Caco-2 (cell line): ENCODE measurements around the gene SRSF12. TPM values are rescaled to one million over a fixed set of nuclear protein-coding genes. Genes with fewer than 3 reads are reported as not detected.
A peak's percentile ranks its signal among the peaks of the same experiment; 100 is the strongest.

Source experiments
- BruUV-seq: library from RNA; stranded (reverse); fragments of 400-500 nt; replicated peaks from 2 replicates; lab custom pipeline; 2021; lab: Mats Ljungman, UMichigan
- CTCF ChIA-PET: fragments of 300-600 bp; sonication (Branson Sonifier 250); formaldehyde crosslinking; loops from one replicate; lab custom pipeline; 2022; ENCODE audit warnings: antibody characterized with exemption; lab: Charles Lee
- POLR2A ChIA-PET: fragments of 300-600 bp; sonication (Branson Sonifier 250); formaldehyde crosslinking; loops from one replicate; lab custom pipeline; 2022; ENCODE audit warnings: antibody characterized with exemption; lab: Charles Lee
- DNase-seq, 2 experiments: peaks; one replicate each; pipeline versions ENCODE4 v3.0.0 to v3.0.0-alpha.2; 2020 to 2022
- H3K27me3 ChIP-seq: replicated peaks from 2 replicates; pipeline ENCODE4 v1.6.0; 2011; ENCODE audit warnings: low read length; ENCODE audit not compliant: control insufficient read depth, insufficient read depth
- H3K36me3 ChIP-seq: 2 replicates; pipeline ENCODE4 v1.5.1; 2011; ENCODE audit warnings: low read length; ENCODE audit not compliant: control insufficient read depth, insufficient read depth
- H3K4me1 ChIP-seq: fragments of 250-450 bp; sonication (Bioruptor Pico); 2 replicates; pipeline ENCODE4 v1.5.1; 2020; ENCODE audit warnings: mild to moderate bottlenecking
- H3K4me3 ChIP-seq: 2 replicates; pipeline ENCODE4 v1.5.1; 2011; ENCODE audit warnings: low read depth, mild to moderate bottlenecking, control low read depth, low read length
- H3K9me3 ChIP-seq: fragments of 250-450 bp; sonication (Bioruptor Pico); 2 replicates; pipeline ENCODE4 v1.5.1; 2020; ENCODE audit warnings: mild to moderate bottlenecking, moderate library complexity
- H3K27ac Mint-ChIP-seq: one replicate; pipeline ENCODE4 v1.8.0; 2022; ENCODE audit warnings: mixed read lengths; ENCODE audit not compliant: unreplicated experiment
- H3K27me3 Mint-ChIP-seq: one replicate; pipeline ENCODE4 v1.8.0; 2022; ENCODE audit warnings: mixed read lengths; ENCODE audit not compliant: insufficient read depth, unreplicated experiment
- H3K36me3 Mint-ChIP-seq: one replicate; pipeline ENCODE4 v1.8.0; 2022; ENCODE audit warnings: mild to moderate bottlenecking, mixed read lengths; ENCODE audit not compliant: insufficient read depth, unreplicated experiment
- H3K4me1 Mint-ChIP-seq: one replicate; pipeline ENCODE4 v1.8.0; 2022; ENCODE audit warnings: low read depth, mixed read lengths; ENCODE audit not compliant: unreplicated experiment
- H3K4me3 Mint-ChIP-seq: one replicate; pipeline ENCODE4 v1.8.0; 2022; ENCODE audit warnings: mild to moderate bottlenecking, moderate library complexity, mixed read lengths; ENCODE audit not compliant: unreplicated experiment
- H3K9me3 Mint-ChIP-seq: one replicate; pipeline ENCODE4 v1.8.0; 2022; ENCODE audit warnings: mixed read lengths; ENCODE audit not compliant: unreplicated experiment
- CTCF ChIP-seq, 2 experiments: fragments of 200-600 bp in 1 of 2; IDR thresholded peaks; 1 replicate in 1 of 2; 2 replicates in 1 of 2; pipeline versions ENCODE4 v1.5.1 to v1.8.0; 2011 to 2022; ENCODE audit warnings: antibody characterized with exemption in 1 of 2, control low read depth in 1 of 2, inconsistent platforms in 1 of 2, low read depth in 1 of 2, low read length in 1 of 2, mild to moderate bottlenecking in 1 of 2, moderate library complexity in 1 of 2; ENCODE audit not compliant: insufficient read depth in 1 of 2, severe bottlenecking in 1 of 2, unreplicated experiment in 1 of 2
- intact Hi-C: fragments of 100-400 bp; cut with micrococcal nuclease; formaldehyde crosslinking; loops from one replicate; pipeline ENCODE4 v1.10.0; 2022; ENCODE audit not compliant: unreplicated experiment
- total RNA-seq: library from RNA; stranded (reverse); gene quantifications from 2 replicates; pipeline ENCODE4 v1.2.3, GENCODE V29; 2022

The SRSF12 gene
- total RNA-seq, 1 experiment from 2014 or later = 0.79 TPM

GRCh38 chr6:89118931-89119330, 1.1 kb upstream of the SRSF12 start:
- no peak for DNase-seq
- POLR2A ChIA-PET = no interaction called here
- Histone ChIP-seq H3K4me1 (no peaks in the 10 kb centered on the region), H3K9me3 (no peaks in the 10 kb centered on the region), H3K4me3 (no peak overlapping the region), H3K27me3 (no peaks in the 10 kb centered on the region), H3K36me3 (no peaks in the 10 kb centered on the region)
- no TSS peak for BruUV-seq
- Mint-ChIP-seq H3K36me3 (no peaks in the 10 kb centered on the region), H3K4me3 (peak overlapping the region; percentile 28), H3K27ac (no peak overlapping the region), H3K27me3 (no peaks in the 10 kb centered on the region), H3K9me3 (no peaks in the 10 kb centered on the region), H3K4me1 (no peaks in the 10 kb centered on the region)
- CTCF ChIA-PET = interaction anchor here (0.7 kb wide), 1 partner anchor 137 kb away, joined by 3 read pairs; no protein-coding TSS in a partner anchor
- TF ChIP-seq CTCF (IDR thresholded peaks at IDR 0.05; ENCODE audit: insufficient read depth in 1 of 2, low read depth in 1 of 2, low read length in 1 of 2, severe bottlenecking in 1 of 2, unreplicated experiment in 1 of 2) = no peak
- intact Hi-C loops = no loop called here

- TF ChIP-seq CTCF (IDR thresholded peaks at IDR 0.05; ENCODE audit: insufficient read depth in 1 of 2, low read depth in 1 of 2, low read length in 1 of 2, severe bottlenecking in 1 of 2, unreplicated experiment in 1 of 2) = no peak
- Histone ChIP-seq H3K36me3 (no peaks in the 10 kb centered on the region), H3K9me3 (no peaks in the 10 kb centered on the region), H3K27me3 (no peaks in the 10 kb centered on the region), H3K4me3 (peak overlapping the region; percentile 35), H3K4me1 (no peaks in the 10 kb centered on the region)
- Mint-ChIP-seq H3K4me3 (peak overlapping the region; percentile 80), H3K27ac (no peak overlapping the region), H3K9me3 (no peaks in the 10 kb centered on the region), H3K36me3 (no peaks in the 10 kb centered on the region), H3K27me3 (no peaks in the 10 kb centered on the region), H3K4me1 (no peaks in the 10 kb centered on the region)
- BruUV-seq = no TSS peak
- POLR2A ChIA-PET = no interaction called here
- intact Hi-C loops = loop anchor here (2.0 kb wide), 1 partner anchor 134 kb away; no protein-coding TSS in a partner anchor
- no peak for DNase-seq
- CTCF ChIA-PET = interaction anchor here (0.7 to 1.6 kb wide), 4 partner anchors 24 to 456 kb away, joined by 3 to 5 read pairs (median 4); no protein-coding TSS in a partner anchor
Observed at GRCh38 chr6:89116702-89117101, 1.2 kb downstream of the SRSF12 start.

GRCh38 chr6:89111933-89112332, 5.9 kb downstream of the SRSF12 start:
- no TSS peak for BruUV-seq
- H3K4me1 ChIP-seq = no peaks in the 10 kb centered on the region
- Mint-ChIP-seq H3K27me3 (no peaks in the 10 kb centered on the region), H3K27ac (no peak overlapping the region), H3K4me3 (no peak overlapping the region), H3K4me1 (no peaks in the 10 kb centered on the region), H3K36me3 (no peaks in the 10 kb centered on the region), H3K9me3 (no peaks in the 10 kb centered on the region)
- CTCF ChIA-PET = no interaction called here
- TF ChIP-seq CTCF (IDR thresholded peaks at IDR 0.05; ENCODE audit: insufficient read depth in 1 of 2, low read depth in 1 of 2, low read length in 1 of 2, severe bottlenecking in 1 of 2, unreplicated experiment in 1 of 2) = no peak
- POLR2A ChIA-PET = no interaction called here
- intact Hi-C loops = no loop called here
- H3K36me3 ChIP-seq = no peaks in the 10 kb centered on the region
- no peak overlapping the region for H3K4me3 ChIP-seq
- H3K9me3 ChIP-seq = no peaks in the 10 kb centered on the region
- DNase-seq = no peak
- H3K27me3 ChIP-seq = no peaks in the 10 kb centered on the region
